Transverse colon (tissue), 4 donors: ENCODE measurements around the gene FBXO34. TPM values are rescaled to one million over a fixed set of nuclear protein-coding genes. Genes with fewer than 3 reads are reported as not detected.

ENCODE experiments used
- DNase-seq: peaks from one replicate; pipeline ENCODE4 v3.0.0-alpha.2; 2019
- H3K27ac ChIP-seq, 4 donors: fragments of 200-600 bp; sonication (generic); 2 replicates each; pipeline ENCODE4 v1.5.1; 2016 to 2018; ENCODE audit warnings: inconsistent platforms in 4 of 4
- H3K27me3 ChIP-seq: fragments of 200-600 bp; sonication (generic); 2 replicates; pipeline ENCODE4 v1.5.1; 2017; ENCODE audit warnings: inconsistent platforms
- H3K36me3 ChIP-seq, 4 donors: fragments of 200-600 bp; sonication (generic); 2 replicates each; pipeline ENCODE4 v1.5.1; 2017 to 2019; ENCODE audit warnings: inconsistent platforms in 4 of 4
- H3K4me1 ChIP-seq, 4 donors: fragments of 200-600 bp; sonication (generic); 2 replicates each; pipeline ENCODE4 v1.5.1; 2017 to 2020; ENCODE audit warnings: inconsistent platforms in 4 of 4
- H3K4me3 ChIP-seq, 4 donors: fragments of 200-600 bp; sonication (generic); 1 replicate in 1 of 4; 2 replicates in 3 of 4; pipeline versions ENCODE4 v1.5.1 to v1.6.1; 2017 to 2019; ENCODE audit warnings: inconsistent platforms in 4 of 4
- H3K9me3 ChIP-seq, 2 donors: fragments of 200-600 bp; sonication (generic); 2 replicates each; pipeline ENCODE4 v1.5.1; 2017 to 2019; ENCODE audit warnings: inconsistent platforms in 2 of 2
- EP300 ChIP-seq: sonication (generic); formaldehyde crosslinking; IDR thresholded peaks from one replicate; pipeline ENCODE4 v1.6.1; 2017; ENCODE audit warnings: antibody characterized with exemption, low read depth
- POLR2A ChIP-seq: fragments of 450-650 bp; IDR thresholded peaks from one replicate; pipeline ENCODE4 v1.6.1; 2016; ENCODE audit warnings: antibody characterized with exemption, mild to moderate bottlenecking, moderate library complexity
- POLR2AphosphoS5 ChIP-seq, 3 donors: sonication (generic); formaldehyde crosslinking; IDR thresholded peaks; one replicate each; pipeline ENCODE4 v1.6.1; 2016; ENCODE audit warnings: antibody characterized with exemption in 3 of 3
- WGBS, 2 donors: methylation state at CpG; one replicate each; pipeline ENCODE4 v1.1.5; 2018; ENCODE audit warnings: low coverage in 1 of 2; 5-methylcytosine and 5-hydroxymethylcytosine counted together
- in situ Hi-C, 4 donors: fragments of 200-750 bp; cut with MboI; loops; one replicate each; pipeline versions ENCODE4 v1.15.0 to v1.15.1; 2017; ENCODE audit warnings: low sequenced_read_pairs in 3 of 4, low pct_ligation_motif_present in 1 of 4, low pct_unique_long_range_greater_than_20kb in 1 of 4
- intact Hi-C: fragments of 100-400 bp; cut with DNase I; formaldehyde crosslinking; loops from one replicate; pipeline ENCODE4 v1.15.1; 2023; ENCODE audit warnings: low total_unique reads
- total RNA-seq, 4 donors: library from RNA; depleted of rRNA; stranded (reverse); fragments of >200 nt; gene quantifications; one replicate each; pipeline ENCODE4 v1.1.0, GENCODE V29; 2016
- TF ChIP-seq, protein P1 (sequence below), 5 experiments: fragments of 200-600 bp in 3 of 5; fragments of 450-650 bp in 2 of 5; sonication (generic) in 3 of 5; IDR thresholded peaks; 1 replicate in 2 of 5; 2 replicates in 3 of 5; pipeline ENCODE4 v1.5.1; 2016 to 2017; ENCODE audit warnings: antibody characterized with exemption in 5 of 5, inconsistent platforms in 3 of 5, mild to moderate bottlenecking in 2 of 5, moderate library complexity in 1 of 5

Gene FBXO34
- total RNA-seq, 4 donors from 2014 or later = 34.2 to 129 (median 99.4) TPM

DNA sequence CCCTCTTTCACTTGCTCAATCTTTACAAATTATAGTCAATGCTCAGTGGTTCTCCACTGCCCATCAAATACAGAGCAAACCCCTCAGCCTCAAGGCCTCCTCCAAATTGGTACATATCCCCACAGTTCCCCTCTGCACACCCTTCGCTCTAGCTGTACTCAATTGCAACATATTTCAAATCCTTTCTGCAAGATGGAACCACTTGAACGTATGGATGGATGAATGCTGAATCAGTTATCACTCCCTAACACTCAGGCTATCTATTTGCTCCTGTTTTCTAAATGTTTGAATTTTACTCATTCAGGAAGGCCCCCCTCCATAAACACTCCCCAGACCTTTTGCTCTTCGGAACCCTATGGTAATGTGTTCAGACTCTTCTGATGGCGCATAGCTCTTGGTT is 115.9 kb downstream of the FBXO34 start:
- intact Hi-C loops = no loop called here
- TF ChIP-seq POLR2AphosphoS5 (IDR thresholded peaks at IDR 0.05) (no peak), POLR2A (no peak), EP300 (no peak)
- TF ChIP-seq, protein P1, sequence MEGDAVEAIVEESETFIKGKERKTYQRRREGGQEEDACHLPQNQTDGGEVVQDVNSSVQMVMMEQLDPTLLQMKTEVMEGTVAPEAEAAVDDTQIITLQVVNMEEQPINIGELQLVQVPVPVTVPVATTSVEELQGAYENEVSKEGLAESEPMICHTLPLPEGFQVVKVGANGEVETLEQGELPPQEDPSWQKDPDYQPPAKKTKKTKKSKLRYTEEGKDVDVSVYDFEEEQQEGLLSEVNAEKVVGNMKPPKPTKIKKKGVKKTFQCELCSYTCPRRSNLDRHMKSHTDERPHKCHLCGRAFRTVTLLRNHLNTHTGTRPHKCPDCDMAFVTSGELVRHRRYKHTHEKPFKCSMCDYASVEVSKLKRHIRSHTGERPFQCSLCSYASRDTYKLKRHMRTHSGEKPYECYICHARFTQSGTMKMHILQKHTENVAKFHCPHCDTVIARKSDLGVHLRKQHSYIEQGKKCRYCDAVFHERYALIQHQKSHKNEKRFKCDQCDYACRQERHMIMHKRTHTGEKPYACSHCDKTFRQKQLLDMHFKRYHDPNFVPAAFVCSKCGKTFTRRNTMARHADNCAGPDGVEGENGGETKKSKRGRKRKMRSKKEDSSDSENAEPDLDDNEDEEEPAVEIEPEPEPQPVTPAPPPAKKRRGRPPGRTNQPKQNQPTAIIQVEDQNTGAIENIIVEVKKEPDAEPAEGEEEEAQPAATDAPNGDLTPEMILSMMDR (IDR thresholded peaks at IDR 0.05) = no peak
- Histone ChIP-seq H3K4me1 (peaks cover 0 to 25% (median 6%) of the 10 kb centered on the region in 4 donors), H3K27me3 (no peaks in the 10 kb centered on the region), H3K27ac (peak overlapping the region in 1 of 4 donors; percentile 84), H3K4me3 (no peak overlapping the region), H3K9me3 (no peaks in the 10 kb centered on the region), H3K36me3 (peaks cover 0 to 14% (median 0%) of the 10 kb centered on the region in 4 donors)
- no peak for DNase-seq
- 90 to 95% methylated on average over 3 to 4 of the region's 4 CpGs for WGBS, 2 donors
- in situ Hi-C loops = no loop called here

DNA sequence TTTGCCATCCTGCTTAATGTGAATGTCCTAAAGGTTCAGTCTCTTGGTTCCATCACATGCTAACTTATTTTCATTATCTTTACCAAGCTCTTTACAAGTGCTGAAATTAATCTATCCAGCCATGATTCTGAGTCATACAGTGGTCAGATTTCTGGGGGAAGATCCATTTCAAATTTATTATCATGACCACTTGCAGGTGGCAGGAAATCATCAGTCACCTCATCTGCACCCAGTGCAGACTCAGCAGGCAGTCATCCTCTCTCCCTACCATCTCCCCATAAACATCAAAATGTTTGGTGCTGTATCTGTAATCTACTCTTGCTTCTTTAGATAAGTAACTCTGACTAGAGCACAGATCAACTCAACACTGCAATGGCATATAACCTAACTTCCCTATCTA is 116.9 kb downstream of the FBXO34 start:
- H3K9me3 ChIP-seq = no peaks in the 10 kb centered on the region
- in situ Hi-C loops = no loop called here
- H3K27me3 ChIP-seq = no peaks in the 10 kb centered on the region
- no peak overlapping the region for H3K4me3 ChIP-seq
- no peak for TF ChIP-seq POLR2AphosphoS5 (IDR thresholded peaks at IDR 0.05)
- no peak for TF ChIP-seq EP300
- TF ChIP-seq, protein P1 (IDR thresholded peaks at IDR 0.05) = no peak
- no peak for TF ChIP-seq POLR2A
- intact Hi-C loops = no loop called here
- H3K4me1 ChIP-seq = peaks cover 0 to 25% (median 6%) of the 10 kb centered on the region in 4 donors
- no peak overlapping the region for H3K27ac ChIP-seq
- H3K36me3 ChIP-seq = peaks cover 0 to 14% (median 0%) of the 10 kb centered on the region in 4 donors
- DNase-seq = no peak

DNA sequence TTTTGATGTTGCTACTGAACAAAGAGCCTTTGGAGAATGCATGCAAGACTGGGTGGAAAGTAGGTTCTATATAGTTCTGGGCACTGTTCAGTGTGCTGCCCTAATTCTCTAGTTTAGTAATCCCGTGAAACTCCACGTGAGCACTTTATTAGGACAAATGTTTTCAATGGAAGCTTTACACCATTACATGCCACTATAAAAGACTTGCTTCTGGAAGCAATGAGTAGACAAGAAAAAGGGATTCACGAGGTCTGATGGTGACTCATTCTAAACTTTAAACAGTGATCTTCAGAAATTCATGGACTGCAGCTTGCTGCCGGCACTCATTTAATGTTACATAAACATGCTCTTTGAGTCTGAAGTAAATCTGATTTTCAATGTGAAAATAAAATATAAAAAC is 118.1 kb downstream of the FBXO34 start:
- in situ Hi-C loops = no loop called here
- H3K36me3 ChIP-seq = peaks cover 0 to 15% (median 1%) of the 10 kb centered on the region in 4 donors
- intact Hi-C loops = no loop called here
- no peaks in the 10 kb centered on the region for H3K27me3 ChIP-seq
- WGBS, 2 donors = 75% methylated on average over 4 of the region's 4 CpGs
- TF ChIP-seq POLR2AphosphoS5 (IDR thresholded peaks at IDR 0.05) = no peak
- TF ChIP-seq POLR2A = no peak
- TF ChIP-seq EP300 = no peak
- TF ChIP-seq, protein P1 (IDR thresholded peaks at IDR 0.05) = no peak
- H3K4me3 ChIP-seq = no peak overlapping the region
- peak overlapping the region in 3 of 4 donors; percentile 42 to 54 (median 50) for H3K27ac ChIP-seq
- DNase-seq = no peak
- H3K4me1 ChIP-seq = peaks cover 0 to 25% (median 6%) of the 10 kb centered on the region in 4 donors
- no peaks in the 10 kb centered on the region for H3K9me3 ChIP-seq

DNA sequence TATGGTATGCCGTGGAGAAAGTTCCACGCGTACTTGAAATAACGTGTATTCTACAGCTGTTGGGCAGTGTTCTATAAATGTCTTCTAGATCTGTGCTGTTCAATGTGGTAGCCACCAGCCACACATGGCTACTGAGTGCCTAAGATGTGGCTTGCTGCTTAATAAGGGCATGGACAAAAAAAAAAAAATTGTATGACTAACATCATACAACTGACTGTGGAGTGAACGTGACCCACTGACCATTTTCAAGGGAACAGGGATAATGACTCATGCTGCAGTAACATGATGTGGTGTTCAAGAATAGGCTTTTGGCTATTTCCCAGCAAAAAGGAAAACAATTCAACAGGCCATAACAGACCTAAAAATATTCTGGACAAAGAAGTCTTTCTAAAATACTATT is 127.5 kb downstream of the FBXO34 start:
- Histone ChIP-seq H3K9me3 (no peaks in the 10 kb centered on the region), H3K27ac (peak overlapping the region in 1 of 4 donors; percentile 16), H3K27me3 (no peaks in the 10 kb centered on the region), H3K4me1 (peaks cover 0 to 13% (median 0%) of the 10 kb centered on the region in 4 donors), H3K36me3 (peaks cover 0 to 20% (median 9%) of the 10 kb centered on the region in 4 donors), H3K4me3 (no peak overlapping the region)
- peak in 1 of 3 donors; percentile 14 for TF ChIP-seq POLR2AphosphoS5 (IDR thresholded peaks at IDR 0.05)
- no peak for TF ChIP-seq POLR2A
- intact Hi-C loops = no loop called here
- in situ Hi-C loops = no loop called here
- WGBS, 2 donors = 79 to 84% methylated on average over 5 of the region's 5 CpGs
- DNase-seq = no peak

DNA sequence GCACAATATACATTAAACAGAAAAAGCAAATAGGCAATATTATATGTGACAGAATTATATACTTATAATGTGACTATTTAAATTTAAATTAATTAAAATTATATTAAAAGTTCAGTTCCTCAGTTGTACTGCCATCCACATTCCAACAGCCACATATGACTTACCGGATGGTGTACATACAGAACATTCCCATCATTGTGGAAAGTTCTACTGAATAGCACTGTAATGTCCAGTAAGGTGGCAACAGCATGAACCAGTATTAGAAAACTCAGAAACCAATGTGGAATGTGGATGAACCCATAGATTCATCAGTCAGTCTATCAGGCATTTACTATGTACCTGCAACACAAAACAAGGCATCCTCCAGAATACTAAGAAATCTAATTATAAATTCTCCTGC is 128.0 kb downstream of the FBXO34 start:
- DNase-seq = no peak
- H3K4me3 ChIP-seq = no peak overlapping the region

More for the DNA sequence above, 128.0 kb downstream of the FBXO34 start:
- no peaks in the 10 kb centered on the region for H3K27me3 ChIP-seq
- H3K36me3 ChIP-seq = peaks cover 0 to 20% (median 9%) of the 10 kb centered on the region in 4 donors
- intact Hi-C loops (no loop called here), in situ Hi-C loops (no loop called here)
- TF ChIP-seq EP300 (no peak), POLR2AphosphoS5 (IDR thresholded peaks at IDR 0.05) (no peak), POLR2A (no peak)
- TF ChIP-seq, protein P1 (IDR thresholded peaks at IDR 0.05) = no peak
- WGBS, 2 donors = 90 to 92% methylated on average over 1 of the region's 1 CpG
- peaks cover 0 to 13% (median 0%) of the 10 kb centered on the region in 4 donors for H3K4me1 ChIP-seq
- no peaks in the 10 kb centered on the region for H3K9me3 ChIP-seq
- no peak overlapping the region for H3K27ac ChIP-seq
